H9 (cell line): ENCODE results near the gene DBNL. TPM values are rescaled to one million over a fixed set of nuclear protein-coding genes. Genes with fewer than 3 reads are reported as not detected.

Experiments
- DNase-seq: peaks from one replicate; pipeline ENCODE4 v3.0.0-alpha.2; 2017
- H2AFZ ChIP-seq: one replicate; pipeline ENCODE4 v1.6.1; 2013; ENCODE audit warnings: mild to moderate bottlenecking, low read length, control low read depth, moderate library complexity
- H2AK5ac ChIP-seq: 2 replicates; pipeline ENCODE4 v1.6.1; 2013; ENCODE audit warnings: low read length, control low read depth, mixed read lengths; ENCODE audit not compliant: insufficient read length
- H2BK120ac ChIP-seq: one replicate; pipeline ENCODE4 v1.6.1; 2013; ENCODE audit warnings: low read depth, mild to moderate bottlenecking, low read length, control low read depth, inconsistent platforms; ENCODE audit not compliant: poor library complexity, severe bottlenecking
- H2BK12ac ChIP-seq: 2 replicates; pipeline ENCODE4 v1.6.1; 2013; ENCODE audit warnings: low read length, control low read depth, mixed read lengths, low read depth; ENCODE audit not compliant: insufficient read length
- H2BK15ac ChIP-seq: 2 replicates; pipeline ENCODE4 v1.6.1; 2013; ENCODE audit warnings: low read depth, low read length, control low read depth
- H2BK20ac ChIP-seq: one replicate; pipeline ENCODE4 v1.6.1; 2013; ENCODE audit warnings: low read depth, mild to moderate bottlenecking, low read length, control low read depth, inconsistent platforms; ENCODE audit not compliant: poor library complexity, severe bottlenecking
- H2BK5ac ChIP-seq: 2 replicates; pipeline ENCODE4 v1.6.1; 2013; ENCODE audit warnings: low read length, control low read depth, mixed read lengths; ENCODE audit not compliant: insufficient read length
- H3K14ac ChIP-seq: 2 replicates; pipeline ENCODE4 v1.6.1; 2013; ENCODE audit warnings: low read length, control low read depth; ENCODE audit not compliant: insufficient read depth
- H3K18ac ChIP-seq: 2 replicates; pipeline ENCODE4 v1.6.1; 2013; ENCODE audit warnings: low read depth, mild to moderate bottlenecking, mixed read lengths, low read length, control low read depth; ENCODE audit not compliant: insufficient read length
- H3K23ac ChIP-seq: 2 replicates; pipeline ENCODE4 v1.6.1; 2013; ENCODE audit warnings: low read length, control low read depth, mixed read lengths, low read depth; ENCODE audit not compliant: insufficient read length
- H3K23me2 ChIP-seq: 2 replicates; pipeline ENCODE4 v1.6.1; 2013; ENCODE audit warnings: low read depth, mild to moderate bottlenecking, mixed read lengths, low read length, control low read depth; ENCODE audit not compliant: insufficient read length, poor library complexity, severe bottlenecking
- H3K27ac ChIP-seq: 2 replicates; pipeline ENCODE4 v1.5.1; 2013; ENCODE audit warnings: low read length, control low read depth, mixed read lengths, low read depth; ENCODE audit not compliant: insufficient read length
- H3K27me3 ChIP-seq: 2 replicates; pipeline ENCODE4 v1.6.1; 2013; ENCODE audit warnings: low read length, control low read depth, inconsistent platforms; ENCODE audit not compliant: insufficient read depth
- H3K4ac ChIP-seq: 2 replicates; pipeline ENCODE4 v1.6.1; 2013; ENCODE audit warnings: low read depth, mild to moderate bottlenecking, control low read depth, inconsistent platforms, low read length, moderate library complexity
- H3K4me1 ChIP-seq: 2 replicates; pipeline ENCODE4 v1.6.1; 2013; ENCODE audit warnings: low read length, control low read depth, inconsistent platforms; ENCODE audit not compliant: insufficient read depth
- H3K4me2 ChIP-seq: 2 replicates; pipeline ENCODE4 v1.6.1; 2013; ENCODE audit warnings: low read length, control low read depth, mixed read lengths; ENCODE audit not compliant: insufficient read length, insufficient read depth
- H3K56ac ChIP-seq: 2 replicates; pipeline ENCODE4 v1.6.1; 2013; ENCODE audit warnings: low read depth, mild to moderate bottlenecking, mixed read lengths, low read length, control low read depth; ENCODE audit not compliant: insufficient read length
- H3K79me1 ChIP-seq: 2 replicates; pipeline ENCODE4 v1.6.1; 2013; ENCODE audit warnings: low read depth, mild to moderate bottlenecking, moderate library complexity, low read length, control low read depth, inconsistent platforms; ENCODE audit not compliant: insufficient read depth, poor library complexity, severe bottlenecking
- H3K79me2 ChIP-seq: 2 replicates; pipeline ENCODE4 v1.6.1; 2013; ENCODE audit warnings: low read length, control low read depth, inconsistent platforms; ENCODE audit not compliant: insufficient read depth
- H3K9ac ChIP-seq: 2 replicates; pipeline ENCODE4 v1.6.1; 2013; ENCODE audit warnings: low read length, control low read depth, mixed read lengths; ENCODE audit not compliant: insufficient read length; ENCODE audit errors: extremely low read depth
- H3K9me3 ChIP-seq: one replicate; pipeline ENCODE4 v1.6.1; 2013; ENCODE audit warnings: low read depth, low read length, inconsistent platforms; ENCODE audit not compliant: control insufficient read depth
- H3T11ph ChIP-seq: one replicate; pipeline ENCODE4 v1.6.1; 2013; ENCODE audit warnings: mild to moderate bottlenecking, low read length, control low read depth, inconsistent platforms
- H4K20me1 ChIP-seq: one replicate; pipeline ENCODE4 v1.6.1; 2013; ENCODE audit not compliant: control insufficient read depth, insufficient read length, insufficient read depth
- H4K5ac ChIP-seq: 2 replicates; pipeline ENCODE4 v1.6.1; 2013; ENCODE audit warnings: low read depth, mild to moderate bottlenecking, mixed read lengths, low read length, control low read depth; ENCODE audit not compliant: insufficient read length
- H4K8ac ChIP-seq: replicated peaks from 2 replicates; pipeline ENCODE4 v1.6.1; 2013; ENCODE audit warnings: low read length, control low read depth, mixed read lengths, low read depth; ENCODE audit not compliant: insufficient read length
- H4K91ac ChIP-seq: 2 replicates; pipeline ENCODE4 v1.6.1; 2013; ENCODE audit warnings: low read depth, mild to moderate bottlenecking, moderate library complexity, mixed read lengths, low read length, control low read depth; ENCODE audit not compliant: insufficient read length
- H3K27ac Mint-ChIP-seq, 3 experiments: 2 replicates in 2 of 3; 3 replicates in 1 of 3; pipeline ENCODE4 v1.8.0; 2020 to 2021; ENCODE audit warnings: mixed read lengths in 3 of 3, mild to moderate bottlenecking in 1 of 3, moderate library complexity in 1 of 3
- H3K27me3 Mint-ChIP-seq: 2 replicates; pipeline ENCODE4 v1.8.0; 2021; ENCODE audit warnings: low read depth, mild to moderate bottlenecking, moderate library complexity, mixed read lengths
- H3K36me3 Mint-ChIP-seq, 3 experiments: 2 replicates in 2 of 3; 3 replicates in 1 of 3; pipeline ENCODE4 v1.8.0; 2020 to 2021; ENCODE audit warnings: low read depth in 3 of 3, mixed read lengths in 3 of 3; ENCODE audit not compliant: insufficient read depth in 1 of 3
- H3K4me1 Mint-ChIP-seq, 2 experiments: 2 replicates each; pipeline ENCODE4 v1.8.0; 2020; ENCODE audit warnings: mixed read lengths in 2 of 2
- H3K4me3 Mint-ChIP-seq, 2 experiments: 2 replicates in 1 of 2; 3 replicates in 1 of 2; pipeline ENCODE4 v1.8.0; 2020 to 2021; ENCODE audit warnings: mild to moderate bottlenecking in 2 of 2, mixed read lengths in 2 of 2, moderate library complexity in 1 of 2
- H3K9me3 Mint-ChIP-seq, 2 experiments: 2 replicates in 1 of 2; 3 replicates in 1 of 2; pipeline ENCODE4 v1.8.0; 2020; ENCODE audit warnings: mild to moderate bottlenecking in 2 of 2, mixed read lengths in 2 of 2, moderate library complexity in 1 of 2
- CTCF ChIP-seq: fragments of 200-600 bp; sonication (generic); conservative IDR thresholded peaks from 3 replicates; pipeline ENCODE4 v1.8.0; 2021; ENCODE audit warnings: antibody characterized with exemption, mild to moderate bottlenecking
- WGBS: extraction: QIAGEN DNeasy Blood & Tissue Kit; methylation state at CpG from one replicate; pipeline ENCODE4 v1.1.7; 2013; ENCODE audit warnings: missing lambda C conversion rate, low lambda C conversion rate, mixed read lengths; ENCODE audit not compliant: insufficient read length; ENCODE audit errors: extremely low coverage; 5-methylcytosine and 5-hydroxymethylcytosine counted together
- total RNA-seq: library from RNA; stranded (reverse); gene quantifications from 2 replicates; pipeline ENCODE4 v1.2.1, GENCODE V29; 2021

Gene DBNL
- total RNA-seq, 1 experiment from 2014 or later: 51.3 TPM

- Mint-ChIP-seq H3K9me3 (no peaks in the 10 kb centered on the region; a peak in 1 of 5 replicates), H3K4me3 (peak overlapping the region in 1 of 2 experiments; percentile 25; a peak in 2 of 5 replicates), H3K4me1 (peaks cover 11 to 21% of the 10 kb centered on the region in 2 experiments), H3K27me3 (peaks cover 34% of the 10 kb centered on the region), H3K36me3 (peaks cover 0 to 2% (median 2%) of the 10 kb centered on the region in 3 experiments; a peak in 4 of 7 replicates), H3K27ac (no peak overlapping the region)
- no peak overlapping the region for H4K8ac ChIP-seq
- H4K5ac ChIP-seq: no peak overlapping the region
- H3K79me1 ChIP-seq: no peaks in the 10 kb centered on the region
- no peak overlapping the region for H2BK120ac ChIP-seq
- no peak overlapping the region for H2AK5ac ChIP-seq
- no peak overlapping the region for H2BK5ac ChIP-seq
- no peak for TF ChIP-seq CTCF
- no peak overlapping the region for H3K4ac ChIP-seq
- no peak overlapping the region for H3K14ac ChIP-seq
- DNase-seq: no peak
- H4K91ac ChIP-seq: no peak overlapping the region
- no peaks in the 10 kb centered on the region; the same call in 1 of the 2 replicates for H3K4me1 ChIP-seq
- H2BK12ac ChIP-seq: no peak overlapping the region
- H3T11ph ChIP-seq: no peak overlapping the region
- H2AFZ ChIP-seq: no peak overlapping the region
- no peak overlapping the region for H2BK20ac ChIP-seq
- no peaks in the 10 kb centered on the region for H3K9me3 ChIP-seq
- H3K27ac ChIP-seq: no peak overlapping the region
- H3K18ac ChIP-seq: no peak overlapping the region
- no CpG with 5 or more reads among the region's 14 CpGs for WGBS
- no peak overlapping the region for H3K23ac ChIP-seq
- H3K56ac ChIP-seq: no peak overlapping the region
- H3K4me2 ChIP-seq: no peak overlapping the region
- peaks cover 10% of the 10 kb centered on the region for H3K23me2 ChIP-seq
- H4K20me1 ChIP-seq: no peaks in the 10 kb centered on the region
- H2BK15ac ChIP-seq: no peak overlapping the region
- no peaks in the 10 kb centered on the region; the same call in 1 of the 2 replicates for H3K27me3 ChIP-seq
- no peak overlapping the region for H3K9ac ChIP-seq
- no peaks in the 10 kb centered on the region for H3K79me2 ChIP-seq
Observed at GRCh38 chr7:44101966-44102845, 57.7 kb downstream of the DBNL start.
